Measurements from ENCODE around the gene MRPL46. TPM values are rescaled to one million over a fixed set of nuclear protein-coding genes. Genes with fewer than 3 reads are reported as not detected.

The MRPL46 gene
- total and polyA plus RNA-seq, 2 of the 8 experiments (the other 6 are each of a cell fraction or from before 2014, with no cell fraction given), result 17.2 to 24.5 TPM

- Histone ChIP-seq H2AK5ac (ENCODE audit: low read depth, low read length) (no peak overlapping the region), H3K23ac (ENCODE audit: insufficient read length) (no peak overlapping the region), H3K14ac (ENCODE audit: insufficient read length) (no peak overlapping the region), H2BK20ac (ENCODE audit: low read length) (no peak overlapping the region), H3K9ac (replicated peaks in 1 of 4; ENCODE audit: extremely low read depth in 1 of 4, low read depth in 3 of 4, low read length in 3 of 4) (no peak overlapping the region), H3K27ac (ENCODE audit: low read depth, low read length) (no peak overlapping the region), H3K4me2 (ENCODE audit: insufficient read depth in 1 of 2, low read depth in 2 of 2, low read length in 2 of 2) (no peak overlapping the region), H3K9me3 (ENCODE audit: insufficient read depth in 2 of 2, low read depth in 1 of 2, low read length in 1 of 2) (no peaks in the 10 kb centered on the region), H3K56ac (replicated peaks; ENCODE audit: insufficient read length, low read depth, low read length) (no peak overlapping the region), H2BK5ac (ENCODE audit: low read depth, low read length) (no peak overlapping the region), H3K4me1 (replicated peaks in 1 of 4; ENCODE audit: control insufficient read depth in 3 of 4, insufficient read depth in 4 of 4, low read length in 3 of 4) (no peaks in the 10 kb centered on the region), H2BK120ac (replicated peaks; ENCODE audit: low read depth, low read length) (no peak overlapping the region), H3K27me3 (replicated peaks in 1 of 4; ENCODE audit: control insufficient read depth in 3 of 4, extremely low read depth in 1 of 4, insufficient read depth in 3 of 4, low read length in 3 of 4) (no peaks in the 10 kb centered on the region), H4K8ac (ENCODE audit: extremely low read depth, insufficient read depth, low read length) (no peak overlapping the region), H3K18ac (ENCODE audit: extremely low read depth, low read length) (no peak overlapping the region), H4K20me1 (replicated peaks in 1 of 2; ENCODE audit: control insufficient read depth in 1 of 2, insufficient read depth in 2 of 2, low read length in 2 of 2) (peaks cover 2 to 6% of the 10 kb centered on the region in 2 experiments), H3K79me1 (ENCODE audit: low read depth, low read length) (no peaks in the 10 kb centered on the region; the same call in 1 of the 2 replicates), H2BK12ac (ENCODE audit: low read depth, low read length) (no peak overlapping the region), H2BK15ac (ENCODE audit: low read length) (no peak overlapping the region), H3K4me3 (ENCODE audit: extremely low read depth in 1 of 4, insufficient read depth in 2 of 4, low read depth in 3 of 4, low read length in 4 of 4) (no peak overlapping the region), H3K23me2 (ENCODE audit: low read depth, low read length) (no peaks in the 10 kb centered on the region), H2AFZ (ENCODE audit: low read length) (no peak overlapping the region), H3K79me2 (ENCODE audit: control insufficient read depth in 1 of 2, insufficient read depth in 2 of 2, low read length in 2 of 2) (no peaks in the 10 kb centered on the region), H4K91ac (replicated peaks; ENCODE audit: insufficient read length, low read length) (no peak overlapping the region), H3K36me3 (ENCODE audit: control insufficient read depth in 2 of 4, insufficient read depth in 4 of 4, low read length in 3 of 4) (peaks cover 2 to 21% (median 16%) of the 10 kb centered on the region in 4 experiments; a peak in 6 of 8 replicates), H4K5ac (ENCODE audit: insufficient read length, low read depth, low read length) (no peak overlapping the region), H3K4ac (replicated peaks; ENCODE audit: insufficient read length, low read depth, low read length) (no peak overlapping the region)
- WGBS, 2 experiments (ENCODE audit: extremely low coverage in 1 of 2, insufficient coverage in 1 of 2, insufficient read length in 1 of 2, insufficient replicate concordance in 2 of 2, low coverage in 1 of 2, low lambda C conversion rate in 2 of 2, missing lambda C conversion rate in 1 of 2), result 92% methylated on average over 7 of the region's 7 CpGs; no CpG with 5 or more reads in 1 of the 2 experiments
- ChIA-PET CTCF (ENCODE audit: partially characterized antibody) (interaction anchor here (0.5 to 5.2 kb wide), 21 partner anchors 9 to 358 kb away, joined by 3 to 32 read pairs (median 4); partner anchors contain the start of gene ISG20), POLR2A (ENCODE audit: partially characterized antibody) (interaction anchor here (4.4 kb wide), 1 partner anchor 10 kb away, joined by 25 read pairs; the partner anchor contains the start of genes MRPL46 and MRPS11)
- DNase-seq (ENCODE audit: low read depth in 1 of 2, low spot score in 2 of 2) (no peak), FAIRE-seq (no peak)
- TF ChIP-seq CTCF (IDR thresholded peaks at IDR 0.05; ENCODE audit: control extremely low read depth in 1 of 3, insufficient read depth in 1 of 3, low read depth in 1 of 3, low read length in 3 of 3) (no peak), POU5F1 (IDR thresholded peaks at IDR 0.05; ENCODE audit: low read depth, low read length) (no peak)
Measured at GRCh38 chr15:88477126-88477525, 9.9 kb upstream of the MRPL46 start.

Measured in H1 (cell line).